Endothelial cell of umbilical vein (primary cell): Measurements from ENCODE around the gene TRAPPC10. TPM values are rescaled to one million over a fixed set of nuclear protein-coding genes. Genes with fewer than 3 reads are reported as not detected.

Experiments
- BruUV-seq: library from RNA; stranded (reverse); fragments of 400-500 nt; replicated peaks from 2 replicates; lab custom pipeline; 2021; lab: Mats Ljungman, UMichigan
- CTCF ChIA-PET: fragments of 300-600, 350-600 bp; sonication (Branson Sonifier 250); formaldehyde crosslinking; loops from one replicate; lab custom pipeline; 2021; ENCODE audit warnings: antibody characterized with exemption, inconsistent platforms; lab: Charles Lee
- POLR2A ChIA-PET: fragments of 300-600, 350-600 bp; sonication (Branson Sonifier 250); formaldehyde crosslinking; loops from one replicate; lab custom pipeline; 2021; ENCODE audit warnings: antibody characterized with exemption, inconsistent platforms; lab: Charles Lee
- DNase-seq: peaks from one replicate; pipeline ENCODE4 v3.0.0-alpha.2; 2011; ENCODE audit warnings: low read depth, low spot score
- FAIRE-seq: peaks from 2 replicates; lab custom pipeline; 2011; peaks lifted over from hg19 to GRCh38; lab: Jason Lieb, UNC
- H2AFZ ChIP-seq: 2 replicates; pipeline ENCODE4 v1.6.0; 2012; ENCODE audit warnings: low read depth, low read length, control low read depth, inconsistent platforms
- H3K27ac ChIP-seq: 2 replicates; pipeline ENCODE4 v1.5.1; 2011; ENCODE audit warnings: low read depth, mild to moderate bottlenecking, control low read depth, low read length, moderate library complexity; ENCODE audit not compliant: insufficient read depth
- H3K27me3 ChIP-seq, 2 experiments: 2 replicates each; pipeline versions ENCODE4 v1.6.0 to v1.6.1; 2011; ENCODE audit warnings: low read length in 2 of 2, mixed read lengths in 1 of 2; ENCODE audit not compliant: control insufficient read depth in 2 of 2, insufficient read depth in 2 of 2
- H3K36me3 ChIP-seq, 2 experiments: 2 replicates in 1 of 2; 3 replicates in 1 of 2; pipeline ENCODE4 v1.5.1; 2011; ENCODE audit warnings: low read length in 2 of 2, mild to moderate bottlenecking in 1 of 2, moderate library complexity in 1 of 2; ENCODE audit not compliant: control insufficient read depth in 2 of 2, insufficient read depth in 2 of 2; ENCODE audit errors: extremely low read depth in 1 of 2
- H3K4me1 ChIP-seq: 3 replicates; pipeline ENCODE4 v1.5.1; 2011; ENCODE audit warnings: mild to moderate bottlenecking, low read length; ENCODE audit not compliant: control insufficient read depth, insufficient read depth; ENCODE audit errors: extremely low read depth
- H3K4me2 ChIP-seq: 2 replicates; pipeline ENCODE4 v1.6.1; 2011; ENCODE audit warnings: low read length, control low read depth, mixed read lengths; ENCODE audit not compliant: insufficient read depth
- H3K4me3 ChIP-seq, 3 experiments: fragments of 200-600 bp in 1 of 3; sonication (generic), shearing (Covaris generic) in 1 of 3; replicated peaks in 1 of 3; 2 replicates each; pipeline ENCODE4 v1.5.1; 2011 to 2016; ENCODE audit warnings: control low read depth in 3 of 3, low read length in 3 of 3, mild to moderate bottlenecking in 2 of 3, inconsistent platforms in 1 of 3, low read depth in 1 of 3, moderate library complexity in 1 of 3; ENCODE audit not compliant: insufficient read depth in 1 of 3
- H3K79me2 ChIP-seq: 2 replicates; pipeline ENCODE4 v1.6.0; 2012; ENCODE audit warnings: low read length, inconsistent platforms; ENCODE audit not compliant: control insufficient read depth, insufficient read depth
- H3K9ac ChIP-seq: replicated peaks from 2 replicates; pipeline ENCODE3; 2011; ENCODE audit warnings: low read length, control low read depth; ENCODE audit not compliant: insufficient read depth; ENCODE audit errors: extremely low read depth
- H3K9me1 ChIP-seq: replicated peaks from 3 replicates; pipeline ENCODE4 v1.6.0; 2011; ENCODE audit warnings: mild to moderate bottlenecking, low read length; ENCODE audit not compliant: control insufficient read depth, insufficient read depth; ENCODE audit errors: extremely low read depth
- H3K9me3 ChIP-seq: replicated peaks from 2 replicates; pipeline ENCODE4 v1.5.1; 2012; ENCODE audit warnings: low read length, inconsistent platforms; ENCODE audit not compliant: control insufficient read depth, insufficient read depth
- H4K20me1 ChIP-seq: replicated peaks from 2 replicates; pipeline ENCODE3; 2011; ENCODE audit warnings: mild to moderate bottlenecking, low read length; ENCODE audit not compliant: control insufficient read depth, insufficient read depth; ENCODE audit errors: extremely low read depth
- CTCF ChIP-seq, 2 donors: IDR thresholded peaks; 1 replicate in 1 of 2; 2 replicates in 1 of 2; pipeline ENCODE4 v1.5.1; 2011; ENCODE audit warnings: low read length in 2 of 2, mild to moderate bottlenecking in 2 of 2, moderate library complexity in 2 of 2, control low read depth in 1 of 2, inconsistent platforms in 1 of 2, low read depth in 1 of 2; ENCODE audit not compliant: insufficient read depth in 1 of 2; ENCODE audit errors: extremely low read depth in 1 of 2
- EZH2 ChIP-seq: IDR thresholded peaks from 2 replicates; pipeline ENCODE4 v1.6.1; 2012; ENCODE audit warnings: borderline replicate concordance, low read depth, mild to moderate bottlenecking, moderate library complexity, low read length, inconsistent platforms; ENCODE audit not compliant: severe bottlenecking
- FOS ChIP-seq: IDR thresholded peaks from 2 replicates; pipeline ENCODE4 v1.6.1; 2011; ENCODE audit warnings: mild to moderate bottlenecking, low read length, moderate library complexity, borderline replicate concordance; ENCODE audit not compliant: insufficient read depth
- GATA2 ChIP-seq: IDR thresholded peaks from 2 replicates; pipeline ENCODE4 v1.7.0; 2011; ENCODE audit warnings: low read depth, mild to moderate bottlenecking, moderate library complexity, mixed read lengths, low read length; ENCODE audit not compliant: insufficient read length, insufficient read depth
- JUN ChIP-seq: IDR thresholded peaks from 2 replicates; pipeline ENCODE4 v1.6.1; 2011; ENCODE audit warnings: borderline replicate concordance, low read depth; ENCODE audit not compliant: insufficient read length, insufficient read depth
- MAX ChIP-seq: IDR thresholded peaks from 2 replicates; pipeline ENCODE4 v1.6.1; 2011; ENCODE audit not compliant: insufficient read depth, insufficient read length
- MYC ChIP-seq: IDR thresholded peaks from one replicate; pipeline ENCODE4 v1.6.1; 2011; ENCODE audit warnings: mild to moderate bottlenecking, low read depth, low read length
- POLR2A ChIP-seq: IDR thresholded peaks from 2 replicates; pipeline ENCODE4 v1.6.1; 2012; ENCODE audit warnings: low read depth, mild to moderate bottlenecking, control low read depth, low read length
- POLR2AphosphoS5 ChIP-seq: IDR thresholded peaks from 2 replicates; pipeline ENCODE4 v1.6.1; 2012; ENCODE audit warnings: low read depth, mild to moderate bottlenecking, control low read depth, low read length, moderate library complexity; ENCODE audit not compliant: insufficient read depth
- dilution Hi-C: fragments of 300-500 bp; cut with MboI; formaldehyde crosslinking; loops from one replicate; pipeline ENCODE4 v1.15.0; 2019; ENCODE audit warnings: low sequenced_read_pairs; ENCODE audit not compliant: extremely low pct_ligation_motif_present
- intact Hi-C: fragments of 100-400 bp; cut with micrococcal nuclease; formaldehyde crosslinking; loops from one replicate; pipeline ENCODE4 v1.10.0; 2022
- polyA plus RNA-seq, 4 experiments: library from polyadenylated mRNA; depleted of rRNA in 3 of 4; stranded (reverse) in 3 of 4; unstranded in 1 of 4; fragments of >200 nt; gene quantifications; 2 replicates each; pipeline versions ENCODE4 v1.2.1 to v1.2.3, GENCODE V29; 2011 to 2012; ENCODE audit warnings: missing spikeins in 1 of 4
- total RNA-seq: library from RNA; stranded (reverse); gene quantifications from 2 replicates; pipeline ENCODE4 v1.2.3, GENCODE V29; 2021

TRAPPC10 gene
- total and polyA plus RNA-seq, 2 donors (not counting 3 experiments of a cell fraction or from before 2014, with no cell fraction given): 21.5 to 33.6 TPM

- Histone ChIP-seq H4K20me1 (no peaks in the 10 kb centered on the region), H3K79me2 (peaks cover 6% of the 10 kb centered on the region)
- intact Hi-C loops: no loop called here
Observed at GRCh38 chr21:44089001-44089911, 77.1 kb downstream of the TRAPPC10 start.

More at GRCh38 chr21:44089001-44089911, 77.1 kb downstream of the TRAPPC10 start:
- Histone ChIP-seq H3K36me3 (peaks cover 12 to 31% of the 10 kb centered on the region in 2 experiments), H3K9me1 (no peaks in the 10 kb centered on the region), H3K9ac (no peak overlapping the region), H3K9me3 (no peaks in the 10 kb centered on the region), H3K27ac (no peak overlapping the region), H3K4me2 (no peak overlapping the region), H3K27me3 (no peaks in the 10 kb centered on the region), H2AFZ (no peak overlapping the region), H3K4me3 (no peak overlapping the region), H3K4me1 (peaks cover 21% of the 10 kb centered on the region)
- dilution Hi-C loops: no loop called here
- TF ChIP-seq CTCF (IDR thresholded peaks at IDR 0.05; ENCODE audit: extremely low read depth in 1 of 2, insufficient read depth in 1 of 2, low read depth in 1 of 2, low read length in 2 of 2) (no peak), MAX (no peak), POLR2AphosphoS5 (no peak), POLR2A (no peak), FOS (no peak), MYC (no peak), EZH2 (no peak), GATA2 (no peak), JUN (no peak)
- POLR2A ChIA-PET: no interaction called here
- CTCF ChIA-PET: no interaction called here
- no TSS peak for BruUV-seq
- no peak for FAIRE-seq
- no peak for DNase-seq
